ENCODE results near the gene UBB.

DNA sequence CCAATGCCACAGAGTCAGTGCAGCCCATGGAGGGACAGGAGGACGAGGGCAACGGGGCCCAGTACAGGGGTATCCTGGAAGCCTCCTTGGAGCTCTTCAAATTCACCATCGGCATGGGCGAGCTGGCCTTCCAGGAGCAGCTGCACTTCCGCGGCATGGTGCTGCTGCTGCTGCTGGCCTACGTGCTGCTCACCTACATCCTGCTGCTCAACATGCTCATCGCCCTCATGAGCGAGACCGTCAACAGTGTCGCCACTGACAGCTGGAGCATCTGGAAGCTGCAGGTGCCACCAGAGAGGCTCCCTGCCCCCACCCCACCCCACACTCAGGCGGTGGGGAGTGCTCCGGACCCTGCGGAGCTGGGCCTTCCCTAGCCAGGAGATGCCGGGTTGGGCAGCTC is 51.1 kb downstream of the UBB start:
- no peak for TF ChIP-seq EZH2phosphoT487 (IDR thresholded peaks at IDR 0.05; ENCODE audit: borderline replicate concordance)
- TF ChIP-seq, protein P1, sequence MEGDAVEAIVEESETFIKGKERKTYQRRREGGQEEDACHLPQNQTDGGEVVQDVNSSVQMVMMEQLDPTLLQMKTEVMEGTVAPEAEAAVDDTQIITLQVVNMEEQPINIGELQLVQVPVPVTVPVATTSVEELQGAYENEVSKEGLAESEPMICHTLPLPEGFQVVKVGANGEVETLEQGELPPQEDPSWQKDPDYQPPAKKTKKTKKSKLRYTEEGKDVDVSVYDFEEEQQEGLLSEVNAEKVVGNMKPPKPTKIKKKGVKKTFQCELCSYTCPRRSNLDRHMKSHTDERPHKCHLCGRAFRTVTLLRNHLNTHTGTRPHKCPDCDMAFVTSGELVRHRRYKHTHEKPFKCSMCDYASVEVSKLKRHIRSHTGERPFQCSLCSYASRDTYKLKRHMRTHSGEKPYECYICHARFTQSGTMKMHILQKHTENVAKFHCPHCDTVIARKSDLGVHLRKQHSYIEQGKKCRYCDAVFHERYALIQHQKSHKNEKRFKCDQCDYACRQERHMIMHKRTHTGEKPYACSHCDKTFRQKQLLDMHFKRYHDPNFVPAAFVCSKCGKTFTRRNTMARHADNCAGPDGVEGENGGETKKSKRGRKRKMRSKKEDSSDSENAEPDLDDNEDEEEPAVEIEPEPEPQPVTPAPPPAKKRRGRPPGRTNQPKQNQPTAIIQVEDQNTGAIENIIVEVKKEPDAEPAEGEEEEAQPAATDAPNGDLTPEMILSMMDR (conservative IDR thresholded peaks at IDR 0.05; ENCODE audit: low read length), result no peak
